HepG2 (cell line): Measurements from ENCODE around the gene CD164L2.

Experiments used
- CAMTA2 ChIP-seq: sonication (generic); formaldehyde crosslinking; IDR thresholded peaks from 2 replicates; pipeline ENCODE4 v1.4.0; 2020; ENCODE audit warnings: mild to moderate bottlenecking, missing genetic modification reagents, borderline replicate concordance
- ESRRA ChIP-seq: sonication (generic); formaldehyde crosslinking; IDR thresholded peaks from 2 replicates; pipeline ENCODE4 v1.5.1; 2020; ENCODE audit warnings: mild to moderate bottlenecking, low read depth, missing genetic modification reagents
- EZH2 ChIP-seq: conservative IDR thresholded peaks from 2 replicates; pipeline ENCODE4 v1.6.1; 2012; ENCODE audit warnings: mild to moderate bottlenecking, low read depth, low read length, moderate library complexity
- MAX ChIP-seq: IDR thresholded peaks from 2 replicates; pipeline ENCODE4 v1.6.1; 2012; ENCODE audit warnings: inconsistent platforms
- SP1 ChIP-seq, 2 experiments: fragments of 450-650 bp in 1 of 2; sonication (generic) in 1 of 2; formaldehyde crosslinking in 1 of 2; IDR thresholded peaks; 2 replicates each; pipeline versions ENCODE4 v1.4.0 to v1.6.1; 2016 to 2020; ENCODE audit warnings: missing genetic modification reagents in 1 of 2
- XRCC5 ChIP-seq: fragments of 200-400 bp; formaldehyde crosslinking; optimal IDR thresholded peaks from 2 replicates; pipeline ENCODE3; 2017; ENCODE audit warnings: mild to moderate bottlenecking, low read length
- ZNF615 ChIP-seq: sonication (generic); formaldehyde crosslinking; IDR thresholded peaks from 2 replicates; pipeline ENCODE4 v1.5.0; 2020; ENCODE audit warnings: mild to moderate bottlenecking, missing genetic modification reagents, borderline replicate concordance
- ZNF660 ChIP-seq: sonication (generic); formaldehyde crosslinking; IDR thresholded peaks from 2 replicates; pipeline ENCODE4 v1.5.1; 2020; ENCODE audit warnings: mild to moderate bottlenecking, low read depth, missing genetic modification reagents, borderline replicate concordance
- ZSCAN5A ChIP-seq: sonication (generic); formaldehyde crosslinking; IDR thresholded peaks from 2 replicates; pipeline ENCODE4 v1.8.0; 2022; ENCODE audit warnings: mild to moderate bottlenecking, missing genetic modification reagents, borderline replicate concordance
- TF ChIP-seq, protein P1 (sequence below): IDR thresholded peaks from 2 replicates; pipeline ENCODE4 v1.6.1; 2016
- TF ChIP-seq, protein P2 (sequence below): sonication (generic); formaldehyde crosslinking; conservative IDR thresholded peaks from 2 replicates; pipeline ENCODE4 v1.4.0; 2020; ENCODE audit warnings: missing genetic modification reagents

DNA sequence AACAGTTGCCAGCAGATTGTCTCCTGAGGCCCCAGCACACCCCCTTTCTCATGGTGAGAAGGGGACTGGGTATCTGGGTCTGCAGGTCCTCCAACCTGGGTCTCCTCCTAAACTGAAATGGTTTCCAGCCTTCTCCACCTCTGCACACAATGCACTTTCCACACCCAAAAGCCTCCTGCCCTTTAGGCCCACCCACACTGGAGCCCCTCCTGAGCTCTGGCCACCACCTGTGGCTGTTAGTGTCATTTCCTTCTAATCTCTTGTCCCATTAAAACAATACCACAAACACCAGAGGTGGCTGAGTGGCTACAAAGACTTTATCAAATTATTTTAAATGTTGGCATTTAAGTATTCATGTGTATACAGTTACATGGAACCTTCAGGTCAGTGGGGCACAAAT, 20.8 kb upstream of the CD164L2 start:
- TF ChIP-seq XRCC5 = no peak
- no peak for TF ChIP-seq ZNF615 (CRISPR knock-in tag)
- no peak for TF ChIP-seq CAMTA2 (CRISPR knock-in tag)
- no peak for TF ChIP-seq SP1 (IDR thresholded peaks at IDR 0.05)
- no peak for TF ChIP-seq SP1 (CRISPR knock-in tag; IDR thresholded peaks at IDR 0.05)
- no peak for TF ChIP-seq ZSCAN5A (CRISPR knock-in tag)
- TF ChIP-seq ZNF660 (CRISPR knock-in tag) = no peak
- TF ChIP-seq ESRRA = no peak
- no peak for TF ChIP-seq MAX
- TF ChIP-seq, protein P1, sequence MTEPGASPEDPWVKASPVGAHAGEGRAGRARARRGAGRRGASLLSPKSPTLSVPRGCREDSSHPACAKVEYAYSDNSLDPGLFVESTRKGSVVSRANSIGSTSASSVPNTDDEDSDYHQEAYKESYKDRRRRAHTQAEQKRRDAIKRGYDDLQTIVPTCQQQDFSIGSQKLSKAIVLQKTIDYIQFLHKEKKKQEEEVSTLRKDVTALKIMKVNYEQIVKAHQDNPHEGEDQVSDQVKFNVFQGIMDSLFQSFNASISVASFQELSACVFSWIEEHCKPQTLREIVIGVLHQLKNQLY = no peak
- TF ChIP-seq, protein P2, sequence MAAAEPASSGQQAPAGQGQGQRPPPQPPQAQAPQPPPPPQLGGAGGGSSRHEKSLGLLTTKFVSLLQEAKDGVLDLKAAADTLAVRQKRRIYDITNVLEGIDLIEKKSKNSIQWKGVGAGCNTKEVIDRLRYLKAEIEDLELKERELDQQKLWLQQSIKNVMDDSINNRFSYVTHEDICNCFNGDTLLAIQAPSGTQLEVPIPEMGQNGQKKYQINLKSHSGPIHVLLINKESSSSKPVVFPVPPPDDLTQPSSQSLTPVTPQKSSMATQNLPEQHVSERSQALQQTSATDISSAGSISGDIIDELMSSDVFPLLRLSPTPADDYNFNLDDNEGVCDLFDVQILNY (CRISPR knock-in tag) = no peak
- no peak for TF ChIP-seq EZH2
